AG04450 (cell line): ENCODE data around the gene OR5A2. TPM values are rescaled to one million over a fixed set of nuclear protein-coding genes. Genes with fewer than 3 reads are reported as not detected.

Source experiments
- CTCF ChIA-PET: fragments of 300-600, 350-600 bp; formaldehyde crosslinking; extraction: SDS; loops from one replicate; lab custom pipeline; 2022; ENCODE audit warnings: antibody characterized with exemption, inconsistent platforms; lab: Charles Lee
- POLR2A ChIA-PET: fragments of 350-600 bp; formaldehyde crosslinking; extraction: SDS; loops from one replicate; lab custom pipeline; 2021; ENCODE audit warnings: antibody characterized with exemption, inconsistent platforms; lab: Yijun Ruan, JAX
- DNase-seq: peaks from one replicate; pipeline ENCODE4 v3.0.0-alpha.2; 2011; ENCODE audit warnings: low read depth, low spot score
- H3K27ac ChIP-seq: one replicate; pipeline ENCODE4 v1.5.1; 2012; ENCODE audit warnings: low read depth, low read length, control low read depth
- H3K27me3 ChIP-seq: one replicate; pipeline ENCODE4 v1.6.0; 2012; ENCODE audit warnings: low read length; ENCODE audit not compliant: control insufficient read depth, insufficient read depth
- H3K4me3 ChIP-seq: 2 replicates; pipeline ENCODE4 v1.5.1; 2011; ENCODE audit warnings: mild to moderate bottlenecking, low read depth, low read length, control low read depth
- H3K9me3 ChIP-seq: 2 replicates; pipeline ENCODE4 v1.5.1; 2012; ENCODE audit warnings: low read length; ENCODE audit not compliant: control insufficient read depth, insufficient read depth
- CTCF ChIP-seq: IDR thresholded peaks from 2 replicates; pipeline ENCODE4 v1.5.1; 2011; ENCODE audit warnings: low read depth, low read length, control low read depth, inconsistent platforms
- polyA plus RNA-seq: library from polyadenylated mRNA; depleted of rRNA; stranded (reverse); fragments of >200 nt; gene quantifications from 2 replicates; pipeline ENCODE4 v1.2.3, GENCODE V29; 2011

OR5A2 gene
- polyA plus RNA-seq, 1 experiment: not detected

GRCh38 chr11:59417023-59417422 lies 9.2 kb downstream of the OR5A2 start:
- CTCF ChIA-PET: interaction anchor here (2.5 kb wide), 1 partner anchor 12 kb away, joined by 10 read pairs; no protein-coding TSS in a partner anchor
- DNase-seq: no peak
- TF ChIP-seq CTCF: no peak
- no peak overlapping the region for H3K4me3 ChIP-seq
- H3K9me3 ChIP-seq: no peaks in the 10 kb centered on the region
- no peaks in the 10 kb centered on the region for H3K27me3 ChIP-seq
- H3K27ac ChIP-seq: no peak overlapping the region
- POLR2A ChIA-PET: no interaction called here

- Histone ChIP-seq H3K27ac (no peak overlapping the region), H3K27me3 (no peaks in the 10 kb centered on the region), H3K9me3 (no peaks in the 10 kb centered on the region), H3K4me3 (no peak overlapping the region)
- ChIA-PET POLR2A (no interaction called here), CTCF (no interaction called here)
- TF ChIP-seq CTCF: no peak
- no peak for DNase-seq
These were observed 9.6 kb downstream of the OR5A2 start for GRCh38 chr11:59416613-59417012.

GRCh38 chr11:59415111-59415510 lies 11.1 kb downstream of the OR5A2 start:
- Histone ChIP-seq H3K27ac (no peak overlapping the region), H3K27me3 (no peaks in the 10 kb centered on the region), H3K4me3 (no peak overlapping the region), H3K9me3 (no peaks in the 10 kb centered on the region)
- TF ChIP-seq CTCF: no peak
- CTCF ChIA-PET: interaction anchor here (2.0 kb wide), 1 partner anchor 14 kb away, joined by 7 read pairs; no protein-coding TSS in a partner anchor
- POLR2A ChIA-PET: no interaction called here
- no peak for DNase-seq

GRCh38 chr11:59413646-59414045 lies 12.6 kb downstream of the OR5A2 start:
- DNase-seq: no peak
- Histone ChIP-seq H3K27ac (no peak overlapping the region), H3K27me3 (no peaks in the 10 kb centered on the region), H3K9me3 (no peaks in the 10 kb centered on the region), H3K4me3 (no peak overlapping the region)
- POLR2A ChIA-PET: no interaction called here
- CTCF ChIA-PET: interaction anchor here (0.7 to 1.1 kb wide), 2 partner anchors 16 to 124 kb away, joined by 3 read pairs; no protein-coding TSS in a partner anchor
- no peak for TF ChIP-seq CTCF

- Histone ChIP-seq H3K9me3 (no peaks in the 10 kb centered on the region; the same call in 1 of the 2 replicates), H3K4me3 (no peak overlapping the region), H3K27ac (no peak overlapping the region), H3K27me3 (no peaks in the 10 kb centered on the region)
- POLR2A ChIA-PET: no interaction called here
- TF ChIP-seq CTCF: no peak
- CTCF ChIA-PET: no interaction called here
- DNase-seq: no peak
These were observed 22.7 kb downstream of the OR5A2 start for GRCh38 chr11:59403546-59403945.
